ENCODE results near the gene DNAH2. TPM values are rescaled to one million over a fixed set of nuclear protein-coding genes. Genes with fewer than 3 reads are reported as not detected.

Gene DNAH2
- total and polyA plus RNA-seq, 2 of the 8 experiments (the other 6 are each of a cell fraction or from before 2014, with no cell fraction given): 0.13 to 0.18 TPM

DNA sequence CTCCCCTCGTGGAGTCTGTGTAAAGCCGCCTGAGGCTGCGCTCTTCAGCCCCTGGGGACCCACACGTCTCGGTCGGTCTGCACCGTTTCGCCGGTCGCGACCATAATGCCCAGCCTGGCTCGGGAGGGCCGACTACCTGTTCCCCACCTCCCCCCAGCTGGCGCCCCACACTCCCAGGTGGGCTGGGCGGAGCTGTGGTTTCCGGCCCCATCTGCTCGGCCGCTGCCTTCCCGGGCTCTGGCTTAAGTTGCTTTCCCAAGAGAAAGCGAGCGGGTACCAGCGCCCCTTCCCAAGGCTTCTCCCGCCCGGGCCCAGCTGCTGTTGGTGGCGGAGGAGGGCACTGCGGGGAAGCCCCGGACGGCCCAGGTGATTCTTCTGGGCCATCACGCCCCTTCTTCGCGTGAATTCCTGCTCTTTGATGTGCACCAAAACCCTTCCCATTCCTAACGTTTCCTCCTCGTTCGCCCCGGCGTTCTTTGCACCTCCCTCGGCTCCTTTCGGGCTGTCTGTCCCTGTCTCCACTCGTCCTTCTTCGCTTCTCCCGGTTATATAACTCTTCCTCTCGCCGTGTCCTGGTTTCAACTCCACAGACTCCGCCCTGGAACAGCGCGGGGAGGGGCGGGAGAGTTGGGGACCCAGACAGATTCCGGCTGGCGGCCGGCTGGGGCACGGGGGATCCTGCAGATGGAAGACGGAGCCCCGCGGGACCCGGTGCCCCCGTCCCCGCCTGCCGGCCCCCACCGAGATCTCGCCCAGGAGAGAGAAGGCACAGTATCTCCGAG, 118.5 kb downstream of the DNAH2 start:
- no peak overlapping the region for H3K14ac ChIP-seq (ENCODE audit: insufficient read length)
- H3K27ac ChIP-seq (ENCODE audit: low read depth, low read length): peak overlapping the region; percentile 39; the same call in 1 of the 2 replicates
- H3K18ac ChIP-seq (ENCODE audit: extremely low read depth, low read length): peak overlapping the region; percentile 60; the same call in 1 of the 2 replicates
- peak in 1 of 2 experiments; percentile 88 for DNase-seq (ENCODE audit: low read depth in 1 of 2, low spot score in 2 of 2)
- no peak overlapping the region for H3K56ac ChIP-seq (replicated peaks; ENCODE audit: insufficient read length, low read depth, low read length)
- no peaks in the 10 kb centered on the region for H3K79me2 ChIP-seq (ENCODE audit: control insufficient read depth in 1 of 2, insufficient read depth in 2 of 2, low read length in 2 of 2)
- CTCF ChIA-PET (ENCODE audit: partially characterized antibody): interaction anchor here (1.0 to 5.9 kb wide), 10 partner anchors 8 to 178 kb away, joined by 3 to 44 read pairs (median 4); partner anchors contain the start of genes NAA38, RNF227 and TP53
- peak overlapping the region; percentile 67 for H4K91ac ChIP-seq (replicated peaks; ENCODE audit: insufficient read length, low read length)
- peaks cover 25% of the 10 kb centered on the region for H3K23me2 ChIP-seq (ENCODE audit: low read depth, low read length)
- peaks cover 0 to 22% of the 10 kb centered on the region in 2 experiments for H4K20me1 ChIP-seq (replicated peaks in 1 of 2; ENCODE audit: control insufficient read depth in 1 of 2, insufficient read depth in 2 of 2, low read length in 2 of 2)
- H4K5ac ChIP-seq (ENCODE audit: insufficient read length, low read depth, low read length): peak overlapping the region; percentile 77
- H3K4ac ChIP-seq (replicated peaks; ENCODE audit: insufficient read length, low read depth, low read length): peak overlapping the region; percentile 29
- peak overlapping the region; percentile 60; the same call in 1 of the 2 replicates for H2BK12ac ChIP-seq (ENCODE audit: low read depth, low read length)
- peak overlapping the region; percentile 45 to 77 (median 62) for H3K4me3 ChIP-seq (ENCODE audit: extremely low read depth in 1 of 4, insufficient read depth in 2 of 4, low read depth in 3 of 4, low read length in 4 of 4)
- 1% methylated on average over 36 of the region's 61 CpGs; no CpG with 5 or more reads in 1 of the 2 experiments for WGBS, 2 experiments (ENCODE audit: extremely low coverage in 1 of 2, insufficient coverage in 1 of 2, insufficient read length in 1 of 2, insufficient replicate concordance in 2 of 2, low coverage in 1 of 2, low lambda C conversion rate in 2 of 2, missing lambda C conversion rate in 1 of 2)
- peak overlapping the region; percentile 84; the same call in 1 of the 2 replicates for H2BK5ac ChIP-seq (ENCODE audit: low read depth, low read length)
- H2AK5ac ChIP-seq (ENCODE audit: low read depth, low read length): no peak overlapping the region
- peak overlapping the region; percentile 82 for H4K8ac ChIP-seq (ENCODE audit: extremely low read depth, insufficient read depth, low read length)
- H2BK15ac ChIP-seq (ENCODE audit: low read length): no peak overlapping the region
- peaks cover 6 to 24% (median 14%) of the 10 kb centered on the region in 4 experiments for H3K4me1 ChIP-seq (replicated peaks in 1 of 4; ENCODE audit: control insufficient read depth in 3 of 4, insufficient read depth in 4 of 4, low read length in 3 of 4)
- no peak for FAIRE-seq
- no peak overlapping the region for H2BK120ac ChIP-seq (replicated peaks; ENCODE audit: low read depth, low read length)
- no peaks in the 10 kb centered on the region for H3K9me3 ChIP-seq (ENCODE audit: insufficient read depth in 2 of 2, low read depth in 1 of 2, low read length in 1 of 2)
- no peak overlapping the region for H3K23ac ChIP-seq (ENCODE audit: insufficient read length)
- POLR2A ChIA-PET (ENCODE audit: partially characterized antibody): interaction anchor here (0.8 to 5.2 kb wide), 14 partner anchors 9 to 226 kb away, joined by 3 to 34 read pairs (median 4); partner anchors contain the start of genes EFNB3, NAA38 and TMEM88
- H2BK20ac ChIP-seq (ENCODE audit: low read length): no peak overlapping the region
- H3K4me2 ChIP-seq (ENCODE audit: insufficient read depth in 1 of 2, low read depth in 2 of 2, low read length in 2 of 2): peak overlapping the region; percentile 84 to 93
- no peaks in the 10 kb centered on the region for H3K36me3 ChIP-seq (ENCODE audit: control insufficient read depth in 2 of 4, insufficient read depth in 4 of 4, low read length in 3 of 4)
- H3K27me3 ChIP-seq (replicated peaks in 1 of 4; ENCODE audit: control insufficient read depth in 3 of 4, extremely low read depth in 1 of 4, insufficient read depth in 3 of 4, low read length in 3 of 4): peaks cover 17 to 56% (median 49%) of the 10 kb centered on the region in 4 experiments
- peak overlapping the region; percentile 11; the same call in 1 of the 2 replicates for H2AFZ ChIP-seq (ENCODE audit: low read length)
- H3K79me1 ChIP-seq (ENCODE audit: low read depth, low read length): no peaks in the 10 kb centered on the region
- H3K9ac ChIP-seq (replicated peaks in 1 of 4; ENCODE audit: extremely low read depth in 1 of 4, low read depth in 3 of 4, low read length in 3 of 4): peak overlapping the region in 3 of 4 experiments; percentile 58 to 75 (median 66); a peak in 5 of 7 replicates
- TF ChIP-seq HDAC2 (IDR thresholded peaks at IDR 0.05; ENCODE audit: borderline replicate concordance in 1 of 2, low read depth in 2 of 2, low read length in 2 of 2) (0 out of 4 replicates have a peak, but pooled peaks have one; percentile 3 to 73), TBP (IDR thresholded peaks at IDR 0.05; ENCODE audit: low read depth, low read length) (0 out of 2 replicates have a peak, but pooled peaks have one; percentile 7), TAF1 (IDR thresholded peaks at IDR 0.05; ENCODE audit: low read depth, low read length) (peak; percentile 57; the same call in 1 of the 2 replicates), CTBP2 (IDR thresholded peaks at IDR 0.05; ENCODE audit: borderline replicate concordance, insufficient read depth, insufficient read length, low read length) (peak; percentile 28), POLR2A (IDR thresholded peaks at IDR 0.05; ENCODE audit: control extremely low read depth in 1 of 2, low read depth in 2 of 2, low read length in 2 of 2) (peak in 1 of 2 experiments; percentile 65; a peak in 2 of 3 replicates), KDM4A (IDR thresholded peaks at IDR 0.05; ENCODE audit: low read depth, low read length, severe bottlenecking) (peak; percentile 59), EZH2 (IDR thresholded peaks at IDR 0.05; ENCODE audit: low read depth, low read length, severe bottlenecking) (peak; percentile 44), SAP30 (IDR thresholded peaks at IDR 0.05; ENCODE audit: insufficient read depth, insufficient replicate concordance, low read length) (peak; percentile 55), MAFK (IDR thresholded peaks at IDR 0.05; ENCODE audit: low read depth, low read length) (no peak), CBX8 (IDR thresholded peaks at IDR 0.05; ENCODE audit: borderline replicate concordance, low read depth, low read length) (no peak)
